T-helper 22 cell (primary cell): Measurements from ENCODE around the gene CENPB.
"Not testable (repeated sequence)": the region's sequence is repeated elsewhere in the genome, so short reads cannot be mapped to it uniquely, and the experiment has no call there.

Experiments used
- DNase-seq: peaks from one replicate; pipeline ENCODE4 v3.0.0-alpha.2; 2020; ENCODE audit warnings: low read depth

Gene CENPB, protein sequence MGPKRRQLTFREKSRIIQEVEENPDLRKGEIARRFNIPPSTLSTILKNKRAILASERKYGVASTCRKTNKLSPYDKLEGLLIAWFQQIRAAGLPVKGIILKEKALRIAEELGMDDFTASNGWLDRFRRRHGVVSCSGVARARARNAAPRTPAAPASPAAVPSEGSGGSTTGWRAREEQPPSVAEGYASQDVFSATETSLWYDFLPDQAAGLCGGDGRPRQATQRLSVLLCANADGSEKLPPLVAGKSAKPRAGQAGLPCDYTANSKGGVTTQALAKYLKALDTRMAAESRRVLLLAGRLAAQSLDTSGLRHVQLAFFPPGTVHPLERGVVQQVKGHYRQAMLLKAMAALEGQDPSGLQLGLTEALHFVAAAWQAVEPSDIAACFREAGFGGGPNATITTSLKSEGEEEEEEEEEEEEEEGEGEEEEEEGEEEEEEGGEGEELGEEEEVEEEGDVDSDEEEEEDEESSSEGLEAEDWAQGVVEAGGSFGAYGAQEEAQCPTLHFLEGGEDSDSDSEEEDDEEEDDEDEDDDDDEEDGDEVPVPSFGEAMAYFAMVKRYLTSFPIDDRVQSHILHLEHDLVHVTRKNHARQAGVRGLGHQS

DNA sequence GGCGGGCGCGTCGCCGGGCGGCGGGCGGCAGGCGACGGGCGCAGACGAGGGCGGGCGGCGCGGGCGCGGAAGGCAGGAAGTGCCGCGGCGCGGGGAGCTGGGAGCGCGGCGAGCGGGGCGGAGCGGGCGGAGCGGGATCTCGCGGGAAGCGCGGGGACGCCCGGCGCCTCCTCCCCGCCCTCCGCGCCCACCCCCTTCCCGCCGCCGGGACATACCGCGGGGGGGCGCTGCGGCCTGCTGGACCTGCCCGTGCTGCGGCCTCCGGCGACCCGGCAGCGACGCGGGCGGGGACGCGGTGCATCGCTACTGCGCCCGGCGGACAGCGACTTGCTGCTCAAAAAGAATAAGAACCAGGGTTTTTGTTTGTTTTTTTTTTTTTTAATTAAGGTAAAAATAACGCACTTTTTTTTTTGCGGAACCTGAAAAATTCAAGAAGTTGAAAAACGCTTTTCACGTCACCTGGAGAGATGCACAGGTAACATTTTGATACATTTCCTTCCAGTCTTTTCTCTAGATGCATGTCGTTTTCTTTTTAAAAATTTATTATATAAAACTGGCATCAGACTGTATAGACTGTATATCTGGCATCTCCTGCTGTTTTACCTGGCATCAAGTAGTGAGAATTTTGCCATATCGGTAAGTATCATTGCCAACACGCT is at the start of gene CENPB:
Gene CENPB (minus strand): TSS at position 76 of the 659 bp plus-strand sequence. CDS start 257 bp downstream, outside the sequence.
- DNase-seq: peak; percentile 82

DNA sequence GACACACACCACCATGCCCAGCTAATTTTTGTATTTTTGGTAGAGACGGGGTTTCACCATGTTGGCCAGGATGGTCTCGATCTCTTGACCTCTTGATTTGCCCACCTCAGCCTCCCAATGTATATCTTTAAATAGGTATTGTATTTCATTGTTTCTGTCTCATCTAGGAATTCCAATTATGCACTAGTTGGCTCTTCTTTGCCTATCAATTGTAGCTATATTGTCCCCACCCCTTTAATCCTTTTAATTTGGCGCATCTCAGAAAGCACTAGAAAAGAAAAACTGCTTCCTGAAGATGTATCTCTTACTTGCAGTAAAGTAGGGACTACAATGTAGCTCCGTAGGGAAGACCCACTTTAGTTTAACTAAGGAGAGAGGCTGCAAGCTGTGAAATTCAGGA is 49.6 kb upstream of the CENPB start:
- no peak for DNase-seq

DNA sequence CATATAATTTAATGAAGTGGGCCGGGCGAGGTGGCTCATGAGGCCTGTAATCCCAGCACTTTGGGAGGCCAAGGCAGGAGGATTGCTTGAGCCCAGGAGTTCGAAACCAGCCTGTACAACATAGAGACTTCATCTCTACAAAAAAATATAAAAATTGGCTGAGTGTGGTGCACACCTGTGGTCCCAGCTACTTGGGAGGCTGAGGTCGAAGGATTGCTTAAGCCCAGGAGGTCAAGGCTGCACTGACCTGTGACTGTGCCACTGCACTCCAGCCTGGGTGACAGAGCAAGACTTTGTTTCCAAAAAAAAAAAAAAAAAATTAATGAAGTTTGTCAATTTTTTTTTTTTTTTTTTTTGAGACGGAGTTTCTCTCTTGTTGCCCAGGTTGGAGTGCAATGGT is 43.4 kb upstream of the CENPB start:
- DNase-seq: not testable (repeated sequence)

DNA sequence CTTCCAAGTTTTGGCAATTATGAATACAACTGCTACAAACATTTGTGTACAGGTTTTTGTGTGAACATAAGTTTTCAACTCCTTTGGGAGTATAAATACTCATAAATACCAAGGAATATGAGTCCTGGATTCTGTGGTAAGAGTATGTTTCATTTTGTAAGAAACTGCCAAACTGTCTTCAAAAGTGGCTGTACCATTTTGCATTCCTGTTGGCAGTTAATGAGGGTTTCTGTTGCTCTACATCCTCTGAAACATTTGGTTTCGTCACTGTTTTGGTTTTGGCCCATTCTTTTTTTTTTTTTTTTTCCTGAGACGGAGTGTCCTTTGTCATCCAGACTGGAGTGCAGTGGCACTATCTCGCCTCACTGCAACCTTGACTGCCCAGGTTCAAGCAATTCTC is 42.3 kb upstream of the CENPB start:
- no peak for DNase-seq

DNA sequence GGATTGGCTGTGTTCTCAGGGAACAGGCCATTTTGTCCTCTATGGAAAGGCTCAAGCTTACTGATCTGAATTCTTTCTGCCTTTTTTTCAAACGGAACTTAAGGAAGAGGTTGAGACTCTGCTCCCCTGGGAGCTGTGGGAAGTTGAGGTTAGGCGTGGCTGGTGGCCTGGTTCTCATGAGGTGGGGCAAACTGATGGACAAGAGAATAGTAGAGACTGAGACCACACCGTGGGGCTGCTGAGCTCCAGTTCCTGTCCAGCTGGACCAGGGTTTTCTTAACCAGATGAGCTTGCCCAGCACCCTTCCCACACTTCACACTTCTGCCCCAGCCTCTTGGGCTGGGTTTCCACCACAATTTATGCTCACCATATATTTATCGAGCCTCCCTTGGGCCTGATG is 39.9 kb upstream of the CENPB start:
- no peak for DNase-seq

DNA sequence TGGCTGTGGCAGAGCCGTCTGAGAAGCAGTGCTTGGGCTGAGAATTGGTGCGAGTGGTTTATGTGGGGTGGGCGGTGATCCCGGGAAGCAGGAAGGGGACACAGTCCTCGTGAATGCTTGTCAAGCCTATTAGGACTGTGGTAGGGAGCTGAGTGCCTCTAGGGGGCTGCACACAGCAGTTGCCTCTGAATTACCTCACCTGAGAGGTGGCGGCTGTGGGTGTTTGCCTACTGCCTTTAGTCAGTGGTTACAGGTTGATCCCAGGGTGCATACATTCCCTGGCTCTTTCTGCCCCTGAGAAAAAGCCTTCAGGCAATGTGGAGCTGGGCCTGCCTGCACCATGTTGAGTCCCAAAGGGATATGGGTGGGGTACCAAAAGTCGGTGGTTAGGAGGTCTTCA is 39.0 kb upstream of the CENPB start:
- no peak for DNase-seq

DNA sequence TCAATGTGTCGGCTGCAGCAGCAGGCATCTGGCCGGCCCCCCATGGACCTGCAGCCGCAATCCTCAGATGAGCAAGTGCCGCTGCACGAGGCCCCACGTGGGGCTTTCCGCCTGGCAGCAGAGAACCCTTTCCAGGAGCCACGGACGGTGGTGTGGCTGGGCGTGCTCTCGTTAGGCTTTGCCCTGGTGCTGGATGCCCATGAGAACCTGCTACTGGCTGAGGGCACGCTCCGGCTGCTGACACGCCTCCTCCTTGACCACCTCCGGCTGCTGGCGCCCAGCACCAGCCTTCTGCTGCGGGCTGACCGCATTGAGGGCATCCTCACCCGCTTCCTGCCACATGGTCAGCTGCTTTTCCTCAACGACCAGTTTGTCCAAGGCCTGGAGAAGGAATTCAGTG is 37.3 kb upstream of the CENPB start:
- DNase-seq: no peak

DNA sequence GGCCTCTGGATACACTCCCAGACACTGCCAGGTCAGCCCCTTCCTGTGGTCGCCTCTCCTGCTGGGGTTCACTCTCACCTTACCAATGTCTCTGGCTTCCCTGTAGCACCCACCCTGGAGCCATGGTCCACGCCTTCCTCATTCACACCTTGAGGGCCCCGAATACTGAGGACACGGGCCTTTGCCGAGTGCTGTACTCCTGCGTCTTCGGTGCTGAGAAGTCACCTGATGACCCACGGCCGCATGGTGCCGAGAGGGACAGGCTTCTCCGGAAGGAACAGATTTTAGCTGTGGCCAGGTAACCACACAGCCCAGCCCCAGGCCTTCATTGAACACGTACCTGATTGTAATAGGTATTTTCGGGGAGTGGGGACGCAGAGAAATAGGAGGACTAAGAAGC is 35.5 kb upstream of the CENPB start:
- DNase-seq: no peak

DNA sequence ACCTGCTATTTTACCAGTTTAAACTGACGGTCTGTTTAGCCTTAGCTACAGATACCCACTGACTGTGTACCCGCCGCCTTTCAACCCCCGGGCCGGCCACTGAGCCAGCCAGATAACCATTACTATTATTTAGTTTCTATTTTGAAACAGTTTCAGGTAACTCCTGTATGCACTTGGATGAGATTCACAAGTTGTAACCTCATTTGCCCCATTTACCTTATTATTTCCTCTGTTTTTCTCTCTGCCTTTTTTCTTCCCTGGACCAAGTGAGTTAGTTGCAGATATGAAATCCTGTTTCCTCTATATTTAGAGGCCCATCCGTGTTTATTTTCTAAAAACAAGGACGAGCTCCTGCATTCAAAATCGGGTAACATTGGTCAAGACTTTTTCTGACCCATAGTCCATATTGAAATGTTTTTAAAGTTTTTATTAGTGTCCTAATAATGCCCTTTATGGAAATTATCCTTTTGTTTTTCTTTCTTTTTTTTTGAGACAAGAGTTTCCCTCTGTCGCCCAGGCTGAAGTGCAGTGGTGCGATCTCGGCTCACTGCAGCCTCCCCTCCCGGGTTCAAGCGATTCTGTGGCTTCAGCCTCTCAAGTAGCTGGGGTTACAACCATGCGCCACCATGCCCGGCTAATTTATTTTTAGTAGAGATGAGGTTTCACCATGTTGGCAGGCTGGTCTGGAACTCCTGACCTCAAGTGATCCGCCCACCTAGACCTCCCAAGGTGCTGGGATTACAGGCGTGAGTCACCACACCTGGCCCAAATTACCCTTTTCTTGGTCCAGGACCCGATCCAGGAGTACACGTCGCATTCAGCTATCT is 34.6 kb upstream of the CENPB start:
- no peak for DNase-seq

DNA sequence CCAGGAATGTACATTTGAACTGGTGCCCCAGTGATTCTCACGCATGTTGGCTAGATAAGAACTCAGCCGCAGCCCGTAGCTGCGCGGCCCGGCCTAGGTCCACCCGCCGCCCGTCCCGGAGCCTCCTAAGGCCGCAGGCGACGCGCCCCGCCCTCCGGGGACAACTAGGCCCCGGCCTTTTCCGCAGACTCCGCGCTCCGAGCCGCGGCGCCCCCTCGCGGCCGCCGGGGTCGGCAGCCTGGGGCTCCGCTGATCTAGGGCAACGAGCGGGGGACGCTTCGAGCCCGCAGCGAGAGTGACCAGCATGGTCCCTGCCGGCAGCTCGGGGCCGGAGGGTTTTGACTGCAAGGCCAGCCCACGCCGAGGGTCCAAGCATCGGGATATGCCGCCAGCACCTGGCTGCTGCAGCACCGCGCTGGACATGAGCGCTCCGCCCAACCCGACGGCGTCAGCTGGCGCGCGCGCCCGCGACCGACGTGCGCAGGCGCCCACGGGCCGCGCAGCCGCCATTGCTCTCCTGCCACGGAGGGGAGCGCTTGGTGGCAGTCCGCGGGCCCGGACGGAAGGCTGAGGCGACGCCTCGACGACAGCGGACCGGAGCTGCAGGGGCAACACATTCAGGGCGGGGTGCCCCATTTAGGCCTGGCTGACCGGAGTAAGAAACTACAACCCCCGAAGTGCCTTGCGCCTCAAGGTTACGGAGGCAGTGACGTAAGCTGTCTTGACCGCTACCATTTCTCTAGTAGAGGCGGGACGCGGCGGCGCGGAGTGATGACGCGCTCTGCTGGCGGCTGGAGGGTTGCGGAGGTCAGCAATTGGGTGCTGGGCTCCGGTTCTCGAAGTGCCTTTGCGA is 33.7 kb upstream of the CENPB start, which contains the start of gene AP5S1:
Gene AP5S1 (plus strand): TSS at position 500 of the 853 bp plus-strand sequence. CDS start 1,571 bp downstream, outside the sequence.
- DNase-seq: peak; percentile 87

DNA sequence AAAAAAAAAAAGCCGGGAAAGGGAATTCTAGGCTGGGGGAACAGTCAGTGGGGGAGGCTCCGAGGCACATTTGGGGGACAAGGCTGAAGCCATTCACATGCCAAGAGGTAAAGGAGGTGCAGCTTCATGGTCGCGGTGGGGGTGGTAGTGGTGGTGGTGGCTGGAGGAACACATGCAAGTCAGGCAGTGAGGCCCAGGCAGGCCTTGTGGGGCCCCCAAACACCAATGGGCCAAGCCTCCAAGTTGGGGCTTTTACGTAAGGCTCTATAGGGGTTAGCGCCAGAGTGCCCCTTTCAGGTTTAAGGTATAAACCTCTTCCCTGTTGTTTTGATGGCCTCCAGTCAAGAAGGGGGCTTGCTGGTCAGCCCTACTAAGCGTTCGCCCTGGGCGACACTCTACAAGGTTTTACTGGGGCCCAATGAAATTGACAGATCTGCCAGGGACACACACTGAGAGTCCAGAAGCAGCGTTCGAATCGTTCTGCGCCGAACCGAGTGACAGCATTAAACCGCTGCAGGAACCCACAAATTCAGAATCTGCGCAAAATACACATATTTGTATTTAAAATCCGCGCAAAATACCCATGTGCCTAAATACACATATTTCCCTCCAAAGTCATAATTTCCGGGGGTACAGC is 33.0 kb upstream of the CENPB start:
- DNase-seq: no peak

DNA sequence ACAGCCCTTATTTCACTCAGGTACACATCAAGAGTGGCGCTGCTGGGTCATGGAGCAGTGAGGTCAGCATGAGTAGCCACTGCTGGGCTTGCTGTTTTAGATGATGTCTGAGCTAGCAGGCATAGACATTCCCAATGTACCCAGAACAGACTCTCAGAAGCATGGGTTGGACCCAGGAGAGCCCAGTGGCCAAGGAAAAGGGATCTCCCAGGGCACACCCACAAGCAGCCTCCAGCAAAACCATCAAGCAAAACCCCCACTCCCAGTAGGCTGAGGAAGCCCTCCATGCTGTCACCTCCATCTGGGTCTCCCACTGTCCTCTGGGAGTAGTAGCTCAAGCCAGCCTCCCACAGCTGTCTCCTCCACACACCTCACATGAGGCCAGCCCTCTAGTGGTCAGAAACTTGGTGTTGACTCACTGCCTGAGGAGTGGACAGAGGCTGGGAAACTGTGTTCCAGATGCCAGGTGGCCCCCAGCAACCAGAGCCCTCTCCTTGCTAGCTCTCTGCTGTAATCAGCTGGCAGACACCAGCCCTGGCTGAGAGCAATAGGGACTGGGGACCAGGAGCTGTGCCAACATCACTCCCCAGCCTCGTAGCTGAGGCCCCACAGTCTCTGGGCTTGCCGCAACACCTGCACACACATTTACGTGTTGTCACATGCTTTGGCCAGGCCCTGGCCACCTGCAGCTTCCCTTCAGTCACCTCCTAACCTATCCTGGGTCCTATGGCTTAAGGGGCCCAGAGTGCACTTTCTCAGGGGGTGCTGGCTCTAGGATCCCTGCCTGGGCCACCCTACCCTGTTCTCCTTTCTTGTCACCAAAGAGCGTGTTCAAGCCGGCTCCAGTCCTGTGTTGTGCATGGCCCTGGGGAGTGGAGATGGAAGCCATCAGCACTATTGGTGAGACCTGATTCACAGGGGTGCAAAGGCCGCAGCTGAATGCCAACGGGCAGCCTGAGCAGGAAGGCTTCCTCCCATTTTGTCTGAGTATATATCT is 31.9 kb upstream of the CENPB start:
- DNase-seq: no peak

DNA sequence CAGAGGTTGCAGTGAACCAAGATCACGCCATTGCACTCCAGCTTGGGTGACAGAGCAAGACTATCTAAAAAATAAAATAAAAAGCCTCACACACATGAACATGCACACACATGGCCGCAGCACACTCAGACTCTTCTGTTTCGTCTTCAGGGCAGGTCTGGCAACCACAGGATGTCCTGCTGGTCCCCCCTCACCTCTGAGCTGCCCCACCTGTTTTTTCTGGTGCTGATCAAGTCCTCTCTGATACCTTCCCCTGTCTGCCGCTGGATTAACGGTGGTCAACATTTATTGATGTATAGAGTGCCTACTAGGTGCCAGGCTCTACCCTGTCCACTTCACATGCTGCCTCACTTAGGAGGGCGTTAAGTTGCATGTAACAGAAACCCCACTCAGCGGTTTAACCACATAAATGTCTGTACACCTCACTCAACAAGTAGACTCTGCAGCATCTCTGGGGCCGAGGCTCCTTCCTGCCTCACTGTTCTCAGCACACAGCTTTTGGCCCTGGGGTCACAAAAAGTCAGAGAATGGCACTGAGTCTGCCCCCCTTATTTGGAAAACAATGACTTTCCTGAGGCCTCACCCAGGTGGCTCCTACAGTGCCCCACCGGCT is 29.3 kb upstream of the CENPB start:
- no peak for DNase-seq

DNA sequence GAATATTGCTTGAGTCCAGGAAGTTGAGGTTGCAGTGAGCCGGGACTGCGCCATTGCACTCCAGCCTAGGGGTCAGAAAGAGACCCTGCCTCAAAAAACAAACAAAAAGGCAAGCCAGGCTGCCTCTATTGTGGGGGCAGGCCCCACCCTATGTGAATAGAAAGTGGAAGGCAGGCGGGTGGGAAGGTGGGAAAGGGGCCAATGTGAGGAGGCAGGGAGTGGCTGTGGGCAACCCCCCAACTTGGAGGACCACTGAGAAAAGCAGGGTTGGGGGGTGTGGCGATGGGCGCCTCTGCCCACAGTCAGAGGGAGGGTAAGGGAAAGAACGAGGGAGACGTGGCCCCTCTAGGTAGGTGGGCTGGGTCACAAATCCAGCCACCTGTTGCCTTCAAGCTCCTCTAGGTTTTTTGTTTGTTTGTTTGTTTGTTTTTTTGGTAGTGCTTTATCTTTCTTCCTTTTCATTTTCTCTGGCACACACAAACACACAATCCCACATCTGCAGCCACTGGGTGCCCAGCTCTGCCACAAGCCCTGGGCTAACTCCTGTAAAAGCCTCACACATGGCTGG is 28.5 kb upstream of the CENPB start:
- DNase-seq: no peak

DNA sequence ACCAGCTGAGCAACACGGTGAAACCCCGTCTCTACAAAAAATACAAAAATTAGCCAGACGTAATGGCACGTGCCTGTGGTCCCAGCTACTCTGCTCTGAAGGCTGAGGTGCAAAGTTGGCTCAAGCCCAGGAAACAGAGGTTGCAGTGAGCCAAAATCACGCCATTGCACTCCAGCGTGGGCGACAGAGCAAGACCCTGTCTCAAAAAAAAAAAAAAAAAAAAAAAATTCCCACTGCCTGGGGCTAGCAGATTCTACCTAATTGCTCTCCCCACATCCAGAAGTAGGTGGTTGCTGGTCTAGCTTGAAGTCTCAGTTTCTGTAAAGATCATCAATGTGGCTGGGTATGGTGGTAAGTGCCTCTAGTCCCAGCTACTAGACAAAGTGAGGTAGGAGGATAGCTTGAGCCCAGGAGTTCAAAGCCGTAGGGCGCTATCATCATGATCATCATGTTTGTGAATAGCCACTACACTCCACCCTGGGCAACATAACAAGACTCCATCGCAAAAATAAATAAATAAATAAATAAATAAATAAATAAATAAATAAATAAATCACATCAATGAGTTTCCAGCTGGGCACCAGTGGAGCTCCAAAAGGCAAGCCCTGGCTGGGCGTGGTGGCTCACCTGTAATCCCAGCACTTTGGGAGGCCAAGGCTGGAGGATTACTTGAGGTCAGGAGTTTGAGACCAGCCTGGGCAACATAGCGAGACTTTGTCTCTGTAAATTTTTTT is 27.5 kb upstream of the CENPB start:
- peak; percentile 60 for DNase-seq

DNA sequence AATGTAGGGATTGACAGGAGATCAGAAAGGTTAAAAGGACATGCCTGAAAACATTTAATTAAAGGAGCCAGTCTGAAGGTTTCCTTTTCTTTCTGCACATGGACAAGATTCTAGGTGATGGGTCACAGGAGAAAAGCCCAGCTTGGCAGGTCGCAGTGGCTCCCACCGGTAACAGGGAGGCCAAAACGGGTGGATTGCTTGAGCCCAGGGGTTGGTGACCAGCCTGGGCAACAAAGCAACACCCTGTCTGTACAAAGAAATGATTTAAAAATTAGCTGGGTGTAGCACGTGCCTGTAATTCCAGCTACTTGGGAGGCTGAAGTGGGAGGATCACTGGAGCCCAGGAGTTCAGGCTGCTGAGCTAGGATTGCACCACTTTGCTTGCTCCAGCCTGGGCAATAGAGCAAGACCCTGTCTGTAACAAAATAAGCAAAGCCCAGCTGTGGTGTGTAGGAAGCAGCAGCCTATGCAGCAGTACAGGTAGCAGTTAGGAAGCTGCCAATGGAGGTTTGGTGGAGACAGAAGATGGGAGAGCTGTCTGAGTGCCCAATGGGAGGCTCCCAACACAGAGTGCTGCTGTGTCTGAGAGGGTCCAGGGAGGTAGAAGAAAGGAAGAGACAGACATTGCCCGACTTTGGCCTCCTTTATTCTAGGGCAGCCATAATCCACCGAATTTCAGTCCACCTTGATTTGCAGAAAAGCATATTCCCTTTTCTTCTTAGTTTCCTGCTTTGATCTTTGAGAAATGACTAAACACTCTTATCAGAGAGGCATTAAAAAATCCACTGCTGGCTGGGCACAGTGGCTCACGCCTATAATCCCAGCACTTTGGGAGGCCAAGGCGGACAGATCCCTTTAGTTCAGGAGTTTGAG is 26.7 kb upstream of the CENPB start:
- DNase-seq: no peak

DNA sequence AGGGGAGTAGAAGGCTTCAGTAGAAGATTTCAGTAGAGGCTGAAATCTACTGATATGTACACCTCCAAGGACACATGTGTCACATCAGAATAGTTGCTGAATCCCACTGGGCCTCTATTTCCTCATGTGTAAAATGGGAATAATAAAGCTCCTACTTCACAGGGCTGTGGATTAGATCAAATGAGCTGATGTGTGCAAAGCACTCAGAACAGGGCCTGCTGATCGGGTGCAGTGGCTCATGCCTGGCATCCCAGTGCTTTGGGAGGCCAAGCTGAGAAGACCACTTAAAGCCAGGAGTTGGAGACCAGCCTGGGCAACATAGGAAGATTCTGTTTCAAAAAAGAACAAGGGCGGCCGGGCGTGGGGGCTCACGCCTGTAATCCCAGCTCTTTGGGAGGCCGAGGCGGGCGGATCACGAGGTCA is 25.7 kb upstream of the CENPB start:
- no peak for DNase-seq
